ENCODE data around the gene OR10Z1. TPM values are rescaled to one million over a fixed set of nuclear protein-coding genes. Genes with fewer than 3 reads are reported as not detected.

OR10Z1 gene
- total and polyA plus RNA-seq, 3 experiments from 2014 or later: not detected

GRCh38 chr1:158583962-158584361 lies 21.1 kb upstream of the OR10Z1 start:
- no peak overlapping the region for H3K4me3 Mint-ChIP-seq
- H3K4me1 ChIP-seq (ENCODE audit: insufficient read depth, low read length): no peaks in the 10 kb centered on the region
- peaks cover 5% of the 10 kb centered on the region for H3K27me3 ChIP-seq (ENCODE audit: insufficient read depth, low read length, poor library complexity, severe bottlenecking)
- no peak overlapping the region for H3K27ac ChIP-seq (ENCODE audit: low read depth, low read length)
- no peaks in the 10 kb centered on the region for H3K36me3 ChIP-seq (ENCODE audit: insufficient read depth, low read length)
- no peak overlapping the region for H3K4me3 ChIP-seq (ENCODE audit: low read length)
- H3K27me3 Mint-ChIP-seq: peaks cover 17 to 39% of the 10 kb centered on the region in 2 donors
- H3K27ac Mint-ChIP-seq: no peak overlapping the region
- POLR2A ChIA-PET: no interaction called here
- H3K9me3 ChIP-seq (ENCODE audit: low read length): no peaks in the 10 kb centered on the region
- H3K36me3 Mint-ChIP-seq: peaks cover 0 to 3% (median 0%) of the 10 kb centered on the region in 3 donors
- no peaks in the 10 kb centered on the region for H3K4me1 Mint-ChIP-seq
- CTCF ChIA-PET: no interaction called here
- DNase-seq: no peak
- peaks cover 0 to 8% (median 7%) of the 10 kb centered on the region in 5 donors for H3K9me3 Mint-ChIP-seq

- no peak overlapping the region for H3K4me3 Mint-ChIP-seq
- H3K4me1 Mint-ChIP-seq: no peaks in the 10 kb centered on the region
- ChIA-PET POLR2A (no interaction called here), CTCF (no interaction called here)
- Histone ChIP-seq H3K27me3 (ENCODE audit: insufficient read depth, low read length, poor library complexity, severe bottlenecking) (peaks cover 5% of the 10 kb centered on the region), H3K36me3 (ENCODE audit: insufficient read depth, low read length) (no peaks in the 10 kb centered on the region), H3K4me3 (ENCODE audit: low read length) (no peak overlapping the region), H3K27ac (ENCODE audit: low read depth, low read length) (no peak overlapping the region), H3K4me1 (ENCODE audit: insufficient read depth, low read length) (no peaks in the 10 kb centered on the region), H3K9me3 (ENCODE audit: low read length) (no peaks in the 10 kb centered on the region)
- peaks cover 10 to 41% of the 10 kb centered on the region in 2 donors for H3K27me3 Mint-ChIP-seq
- H3K36me3 Mint-ChIP-seq: peaks cover 0 to 10% (median 0%) of the 10 kb centered on the region in 3 donors
- DNase-seq: no peak
- peaks cover 0 to 12% (median 8%) of the 10 kb centered on the region in 5 donors for H3K9me3 Mint-ChIP-seq
- H3K27ac Mint-ChIP-seq: peak overlapping the region in 1 of 8 donors; percentile 9
Observed at GRCh38 chr1:158586942-158587341, 18.1 kb upstream of the OR10Z1 start.

DNA sequence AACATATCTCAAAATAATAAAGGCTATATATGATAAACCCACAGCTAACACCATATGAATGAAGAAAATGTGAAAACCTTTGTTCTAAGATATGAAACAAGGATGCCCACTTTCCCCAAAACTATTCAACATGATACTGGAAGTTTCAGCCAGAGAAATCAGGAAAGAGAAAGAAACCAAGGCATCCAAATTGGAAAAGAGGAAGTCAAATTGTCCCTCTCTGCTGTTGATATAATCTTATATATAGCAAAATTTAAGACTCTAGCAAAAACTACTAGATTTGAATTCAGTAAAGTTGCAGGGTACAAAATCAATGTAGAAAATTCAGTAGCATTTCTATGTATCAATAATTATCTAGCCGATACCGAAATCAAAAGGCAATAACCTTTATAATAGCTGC lies 4.3 kb upstream of the OR10Z1 start:
- Histone ChIP-seq H3K27ac (ENCODE audit: low read depth, low read length) (no peak overlapping the region), H3K9me3 (ENCODE audit: low read length) (peaks cover 5% of the 10 kb centered on the region), H3K27me3 (ENCODE audit: insufficient read depth, low read length, poor library complexity, severe bottlenecking) (no peaks in the 10 kb centered on the region), H3K4me3 (ENCODE audit: low read length) (no peak overlapping the region), H3K36me3 (ENCODE audit: insufficient read depth, low read length) (no peaks in the 10 kb centered on the region), H3K4me1 (ENCODE audit: insufficient read depth, low read length) (no peaks in the 10 kb centered on the region)
- Mint-ChIP-seq H3K4me3 (no peak overlapping the region), H3K27me3 (peaks cover 20 to 27% of the 10 kb centered on the region in 2 donors), H3K4me1 (peaks cover 0 to 8% (median 3%) of the 10 kb centered on the region in 3 donors), H3K27ac (no peak overlapping the region), H3K9me3 (peaks cover 25 to 42% (median 27%) of the 10 kb centered on the region in 5 donors), H3K36me3 (peaks cover 1 to 21% (median 4%) of the 10 kb centered on the region in 3 donors)
- CTCF ChIA-PET: no interaction called here
- no peak for DNase-seq
- POLR2A ChIA-PET: no interaction called here

- POLR2A ChIA-PET: no interaction called here
- Mint-ChIP-seq H3K27ac (no peak overlapping the region), H3K9me3 (no peaks in the 10 kb centered on the region), H3K36me3 (no peaks in the 10 kb centered on the region), H3K4me1 (peaks cover 1 to 8% (median 4%) of the 10 kb centered on the region in 3 donors), H3K27me3 (peaks cover 4 to 6% of the 10 kb centered on the region in 2 donors), H3K4me3 (no peak overlapping the region)
- DNase-seq: no peak
- Histone ChIP-seq H3K36me3 (ENCODE audit: insufficient read depth, low read length) (no peaks in the 10 kb centered on the region), H3K4me3 (ENCODE audit: low read length) (no peak overlapping the region), H3K4me1 (ENCODE audit: insufficient read depth, low read length) (no peaks in the 10 kb centered on the region), H3K27ac (ENCODE audit: low read depth, low read length) (no peak overlapping the region), H3K9me3 (ENCODE audit: low read length) (no peaks in the 10 kb centered on the region), H3K27me3 (ENCODE audit: insufficient read depth, low read length, poor library complexity, severe bottlenecking) (no peaks in the 10 kb centered on the region)
- CTCF ChIA-PET: no interaction called here
Observed at GRCh38 chr1:158607296-158607695, 2.2 kb downstream of the OR10Z1 start.

GRCh38 chr1:158611916-158612315 lies 6.8 kb downstream of the OR10Z1 start:
- ChIA-PET POLR2A (no interaction called here), CTCF (no interaction called here)
- Histone ChIP-seq H3K27ac (ENCODE audit: low read depth, low read length) (no peak overlapping the region), H3K4me1 (ENCODE audit: insufficient read depth, low read length) (no peaks in the 10 kb centered on the region), H3K27me3 (ENCODE audit: insufficient read depth, low read length, poor library complexity, severe bottlenecking) (no peaks in the 10 kb centered on the region), H3K4me3 (ENCODE audit: low read length) (no peak overlapping the region), H3K9me3 (ENCODE audit: low read length) (no peaks in the 10 kb centered on the region), H3K36me3 (ENCODE audit: insufficient read depth, low read length) (no peaks in the 10 kb centered on the region)
- DNase-seq: no peak
- Mint-ChIP-seq H3K4me1 (peaks cover 1 to 9% (median 5%) of the 10 kb centered on the region in 3 donors), H3K4me3 (peak overlapping the region in 1 of 7 donors; percentile 3), H3K27ac (no peak overlapping the region), H3K27me3 (peaks cover 9 to 10% of the 10 kb centered on the region in 2 donors), H3K9me3 (no peaks in the 10 kb centered on the region), H3K36me3 (no peaks in the 10 kb centered on the region)

DNA sequence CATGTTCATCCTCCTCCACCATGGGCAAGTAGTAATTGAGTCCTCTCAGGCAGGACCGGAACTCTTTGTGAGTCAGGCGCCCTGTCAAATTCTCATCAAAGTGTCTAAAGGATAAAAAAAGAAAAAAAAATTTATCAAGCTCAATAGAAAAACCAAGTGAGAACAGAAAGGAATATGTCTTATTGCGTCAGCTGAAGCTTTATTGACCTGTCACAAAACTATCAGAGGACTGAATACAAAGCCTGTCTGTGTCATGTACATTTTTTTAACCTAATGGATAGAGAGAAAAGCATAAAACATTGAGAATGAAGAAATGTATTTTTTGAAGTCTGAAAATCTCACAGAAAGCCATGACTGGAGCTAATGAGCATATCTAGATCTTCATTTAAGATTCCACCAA lies 8.7 kb downstream of the OR10Z1 start:
- Mint-ChIP-seq H3K27me3 (peaks cover 17 to 20% of the 10 kb centered on the region in 2 donors), H3K4me3 (no peak overlapping the region), H3K36me3 (no peaks in the 10 kb centered on the region), H3K27ac (no peak overlapping the region), H3K4me1 (peaks cover 1 to 9% (median 5%) of the 10 kb centered on the region in 3 donors), H3K9me3 (no peaks in the 10 kb centered on the region)
- Histone ChIP-seq H3K36me3 (ENCODE audit: insufficient read depth, low read length) (no peaks in the 10 kb centered on the region), H3K9me3 (ENCODE audit: low read length) (no peaks in the 10 kb centered on the region), H3K27me3 (ENCODE audit: insufficient read depth, low read length, poor library complexity, severe bottlenecking) (no peaks in the 10 kb centered on the region), H3K4me1 (ENCODE audit: insufficient read depth, low read length) (no peaks in the 10 kb centered on the region), H3K4me3 (ENCODE audit: low read length) (no peak overlapping the region), H3K27ac (ENCODE audit: low read depth, low read length) (no peak overlapping the region)
- DNase-seq: no peak
- ChIA-PET CTCF (interaction anchor here (1.7 kb wide), 1 partner anchor 133 kb away, joined by 3 read pairs; no protein-coding TSS in a partner anchor), POLR2A (no interaction called here)

GRCh38 chr1:158638146-158638545 lies 33.1 kb downstream of the OR10Z1 start:
- H3K36me3 Mint-ChIP-seq: peaks cover 0 to 3% (median 0%) of the 10 kb centered on the region in 3 donors
- H3K4me1 ChIP-seq (ENCODE audit: insufficient read depth, low read length): no peaks in the 10 kb centered on the region

DNA sequence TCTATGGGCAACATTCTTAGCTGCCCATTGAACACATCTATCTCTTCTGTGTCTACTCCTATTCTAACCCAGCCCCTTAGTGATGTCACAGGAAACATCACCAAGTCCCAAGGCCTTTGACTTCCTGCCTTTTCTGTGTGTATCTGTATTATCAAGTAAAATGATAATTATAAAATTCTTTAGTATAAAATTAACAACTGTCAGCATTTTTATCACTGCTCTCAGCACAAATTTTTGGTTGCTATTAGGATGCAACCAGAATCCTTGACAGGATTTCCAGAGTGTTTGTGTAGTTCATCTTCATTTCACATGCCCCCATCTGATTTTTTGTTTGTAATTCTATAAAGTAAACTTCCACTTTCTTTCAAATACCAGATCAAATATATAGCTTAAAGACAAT lies 33.8 kb downstream of the OR10Z1 start:
- CTCF ChIA-PET: no interaction called here
- no peaks in the 10 kb centered on the region for H3K27me3 ChIP-seq (ENCODE audit: insufficient read depth, low read length, poor library complexity, severe bottlenecking)
- H3K4me1 ChIP-seq (ENCODE audit: insufficient read depth, low read length): no peaks in the 10 kb centered on the region
- no peak for DNase-seq
- no peak overlapping the region for H3K27ac Mint-ChIP-seq
- H3K4me3 Mint-ChIP-seq: no peak overlapping the region
- H3K36me3 Mint-ChIP-seq: peaks cover 0 to 3% (median 0%) of the 10 kb centered on the region in 3 donors
- no peaks in the 10 kb centered on the region for H3K4me1 Mint-ChIP-seq
- POLR2A ChIA-PET: no interaction called here
- H3K27me3 Mint-ChIP-seq: peaks cover 4 to 10% of the 10 kb centered on the region in 2 donors
- no peak overlapping the region for H3K4me3 ChIP-seq (ENCODE audit: low read length)
- H3K36me3 ChIP-seq (ENCODE audit: insufficient read depth, low read length): no peaks in the 10 kb centered on the region
- H3K9me3 ChIP-seq (ENCODE audit: low read length): no peaks in the 10 kb centered on the region
- no peaks in the 10 kb centered on the region for H3K9me3 Mint-ChIP-seq
- no peak overlapping the region for H3K27ac ChIP-seq (ENCODE audit: low read depth, low read length)

More at GRCh38 chr1:158638146-158638545, 33.1 kb downstream of the OR10Z1 start:
- Histone ChIP-seq H3K9me3 (ENCODE audit: low read length) (no peaks in the 10 kb centered on the region), H3K27me3 (ENCODE audit: insufficient read depth, low read length, poor library complexity, severe bottlenecking) (no peaks in the 10 kb centered on the region), H3K4me3 (ENCODE audit: low read length) (no peak overlapping the region), H3K27ac (ENCODE audit: low read depth, low read length) (no peak overlapping the region), H3K36me3 (ENCODE audit: insufficient read depth, low read length) (no peaks in the 10 kb centered on the region)
- ChIA-PET CTCF (no interaction called here), POLR2A (no interaction called here)
- H3K4me3 Mint-ChIP-seq: no peak overlapping the region
- no peaks in the 10 kb centered on the region for H3K9me3 Mint-ChIP-seq
- no peak for DNase-seq
- H3K27me3 Mint-ChIP-seq: peaks cover 4 to 10% of the 10 kb centered on the region in 2 donors
- H3K27ac Mint-ChIP-seq: no peak overlapping the region
- H3K4me1 Mint-ChIP-seq: no peaks in the 10 kb centered on the region

Measured in CD8-positive, alpha-beta memory T cell (primary cell).